Stimulated activated CD4-positive, alpha-beta T cell treated with anti-CD3 and anti-CD28 coated beads, Interleukin-15, amount 100 ng/mL, for 24 hours (primary cell): ENCODE data around the gene RAB3IP.

Experiments used
- DNase-seq: peaks from one replicate; pipeline ENCODE4 v3.0.0-alpha.2; 2020

The RAB3IP gene

GRCh38 chr12:69738351-69739286 is at the start of gene RAB3IP:
RAB3IP (plus strand) TSS chr12:69738860; CDS start chr12:69755409, 16,549 bp downstream.
- DNase-seq, result peak; percentile 95

- no peak for DNase-seq
Measured at GRCh38 chr12:69689638-69690037, 49.0 kb upstream of the RAB3IP start.

- no peak for DNase-seq
Measured at GRCh38 chr12:69694123-69694522, 44.5 kb upstream of the RAB3IP start.

DNA sequence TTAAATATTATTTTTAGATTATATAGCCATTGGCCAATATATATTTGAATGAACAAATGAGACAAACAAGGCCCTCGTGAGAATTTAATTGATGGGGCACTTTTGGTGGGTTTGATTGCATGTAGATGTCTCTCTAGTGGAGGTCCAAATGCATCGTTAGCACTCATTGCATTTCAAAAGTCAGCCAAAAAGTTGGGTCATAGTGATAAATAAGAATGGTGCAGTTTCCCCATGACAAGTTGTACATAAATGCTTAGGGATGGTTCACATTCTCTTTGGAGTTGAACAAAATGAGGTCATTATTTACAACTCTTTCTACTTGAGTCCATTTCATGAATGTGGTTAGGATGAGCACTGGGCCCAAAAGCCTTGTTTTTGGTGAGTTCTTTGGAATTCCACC is 40.6 kb upstream of the RAB3IP start:
- no peak for DNase-seq

DNA sequence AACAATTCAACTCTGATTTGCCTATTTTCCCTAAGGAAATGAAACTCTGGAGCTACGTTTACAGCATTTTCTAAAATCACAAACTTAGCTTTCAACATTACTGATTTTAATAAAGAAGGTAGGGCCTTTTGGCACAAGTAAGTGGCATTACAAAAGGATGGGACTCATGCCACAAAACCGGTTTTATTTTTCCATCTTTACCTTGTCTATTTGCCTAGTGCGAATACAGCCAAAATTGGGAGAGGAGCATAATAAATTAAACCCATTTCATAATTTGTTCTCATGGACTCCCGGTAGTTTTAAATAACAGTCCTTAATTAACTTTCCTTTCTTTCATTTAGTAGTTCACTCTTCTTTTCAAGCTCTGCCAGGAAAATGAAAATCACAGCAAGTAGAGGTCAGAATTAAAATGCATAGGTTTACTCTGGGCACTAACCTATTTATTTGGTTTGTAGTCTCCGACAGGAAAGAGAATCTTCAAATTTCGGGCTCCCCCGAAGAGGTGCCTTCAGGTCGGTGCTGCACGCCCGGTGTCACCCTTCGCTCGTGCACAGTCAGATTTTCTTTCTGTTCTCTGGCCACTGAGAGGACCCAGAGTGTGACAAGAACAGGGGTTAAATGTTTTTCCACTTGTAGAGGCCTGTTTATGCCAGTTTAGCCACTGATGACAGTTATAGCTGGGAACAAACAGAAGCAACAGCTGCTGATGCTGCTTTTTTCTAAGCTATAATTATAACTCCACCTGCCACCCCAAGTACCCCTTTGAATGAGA is 39.7 kb upstream of the RAB3IP start, which contains the start of gene BEST3:
TSS of gene BEST3 (minus strand) at position 535 of the 772 bp plus-strand sequence. CDS start 1,505 bp downstream, outside the sequence.
- DNase-seq, result no peak

DNA sequence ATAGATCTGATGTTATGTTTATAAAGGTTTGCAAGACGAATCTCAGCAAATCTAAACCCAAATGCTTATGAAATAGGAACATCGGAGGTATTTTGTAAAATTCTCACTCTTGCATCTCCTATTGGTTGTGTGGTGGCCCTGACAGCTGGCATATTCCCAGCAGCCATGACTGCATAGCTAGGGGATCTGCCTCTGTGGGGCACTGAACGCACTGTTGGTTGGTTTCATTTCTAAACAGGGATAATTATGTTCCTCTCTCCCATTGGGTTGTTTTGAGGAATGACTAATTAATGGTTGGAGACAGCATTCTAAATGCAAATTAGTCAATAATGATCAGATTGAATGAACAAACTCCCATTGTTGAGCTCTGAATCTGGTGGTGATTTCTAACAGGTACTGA is 36.8 kb upstream of the RAB3IP start:
- DNase-seq, result no peak

GRCh38 chr12:69703146-69703642 is 35.5 kb upstream of the RAB3IP start:
- no peak for DNase-seq

DNA sequence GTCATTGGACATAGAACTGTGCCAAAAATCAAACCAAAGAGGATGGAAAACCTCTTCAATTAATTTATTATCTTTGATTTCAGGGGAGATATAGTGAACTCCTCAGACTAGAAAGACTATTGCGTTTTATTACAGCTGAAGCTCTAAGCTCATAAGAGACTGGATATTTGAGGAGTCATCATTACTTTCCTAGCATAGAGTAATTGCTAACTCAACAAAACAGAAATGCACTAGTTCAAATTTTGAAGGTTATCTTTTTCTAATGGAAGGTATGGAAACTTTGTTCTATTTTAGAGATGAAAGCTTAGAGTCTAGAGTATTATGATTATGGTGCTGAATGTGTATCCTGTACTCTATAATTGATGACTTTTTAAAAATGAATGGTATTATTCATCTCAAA is 34.3 kb upstream of the RAB3IP start:
- no peak for DNase-seq

DNA sequence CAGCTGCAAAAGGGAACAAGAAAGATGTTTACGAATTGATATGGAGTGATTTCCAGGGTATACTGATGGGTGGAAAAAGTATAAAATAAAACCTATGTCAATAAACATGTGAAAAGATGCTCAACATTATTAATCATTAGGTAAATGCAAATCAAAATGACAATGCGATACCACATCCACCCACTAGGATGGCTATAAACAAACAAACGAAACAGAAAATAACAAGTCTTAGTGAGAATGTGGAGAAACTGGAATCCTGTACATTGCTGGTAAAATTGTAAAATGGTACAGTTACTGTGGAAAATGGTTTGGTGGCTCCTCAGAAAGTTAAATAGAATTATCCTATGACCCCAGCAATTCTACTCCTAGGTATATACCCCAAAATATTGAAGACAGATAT is 30.0 kb upstream of the RAB3IP start:
- no peak for DNase-seq

GRCh38 chr12:69712826-69713225 is 25.8 kb upstream of the RAB3IP start:
- DNase-seq, result no peak

GRCh38 chr12:69714542-69714941 is 24.1 kb upstream of the RAB3IP start:
- DNase-seq, result no peak

- DNase-seq, result no peak
Measured at GRCh38 chr12:69719336-69720316, 19.0 kb upstream of the RAB3IP start.

GRCh38 chr12:69720750-69721149 is 17.9 kb upstream of the RAB3IP start:
- no peak for DNase-seq

GRCh38 chr12:69726922-69727321 is 11.7 kb upstream of the RAB3IP start:
- DNase-seq, result no peak

DNA sequence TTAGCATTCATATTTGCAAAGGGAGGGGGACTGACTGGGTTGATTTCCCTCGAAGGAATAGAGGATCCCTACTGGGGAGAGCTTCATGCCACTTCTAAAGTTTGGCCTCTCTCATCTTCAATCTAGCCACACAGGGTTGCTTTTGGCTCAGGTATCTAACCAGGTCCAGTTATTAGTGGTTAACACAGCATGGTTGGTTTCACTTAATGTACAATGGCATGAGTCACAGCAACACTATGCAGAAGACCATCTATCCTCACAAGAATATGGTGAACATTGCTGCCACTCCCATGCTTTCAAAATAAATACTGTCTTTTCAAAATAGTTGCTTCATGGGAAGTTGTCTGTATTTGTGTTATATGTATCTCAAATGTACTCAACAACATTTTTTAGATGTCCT is 6.6 kb upstream of the RAB3IP start:
- no peak for DNase-seq

DNA sequence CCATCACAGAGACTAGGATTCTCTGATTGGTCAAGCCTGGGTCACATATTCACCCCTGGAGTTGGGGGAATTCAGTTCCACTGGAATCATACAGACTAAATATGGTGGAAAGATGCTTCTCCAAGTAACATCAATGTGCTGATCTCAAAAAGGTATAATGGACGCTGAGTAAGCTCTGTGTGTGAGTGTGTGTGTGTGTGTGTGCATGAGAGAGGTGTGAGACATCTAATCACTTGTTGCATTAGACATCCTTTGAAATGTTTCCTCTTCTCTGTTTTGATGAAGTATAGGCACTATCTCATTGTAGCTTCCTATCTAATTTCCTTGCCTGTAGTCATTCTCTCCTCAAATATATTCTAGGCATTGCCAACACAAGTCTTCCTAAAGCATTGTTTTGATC is 5.0 kb upstream of the RAB3IP start:
- DNase-seq, result no peak

DNA sequence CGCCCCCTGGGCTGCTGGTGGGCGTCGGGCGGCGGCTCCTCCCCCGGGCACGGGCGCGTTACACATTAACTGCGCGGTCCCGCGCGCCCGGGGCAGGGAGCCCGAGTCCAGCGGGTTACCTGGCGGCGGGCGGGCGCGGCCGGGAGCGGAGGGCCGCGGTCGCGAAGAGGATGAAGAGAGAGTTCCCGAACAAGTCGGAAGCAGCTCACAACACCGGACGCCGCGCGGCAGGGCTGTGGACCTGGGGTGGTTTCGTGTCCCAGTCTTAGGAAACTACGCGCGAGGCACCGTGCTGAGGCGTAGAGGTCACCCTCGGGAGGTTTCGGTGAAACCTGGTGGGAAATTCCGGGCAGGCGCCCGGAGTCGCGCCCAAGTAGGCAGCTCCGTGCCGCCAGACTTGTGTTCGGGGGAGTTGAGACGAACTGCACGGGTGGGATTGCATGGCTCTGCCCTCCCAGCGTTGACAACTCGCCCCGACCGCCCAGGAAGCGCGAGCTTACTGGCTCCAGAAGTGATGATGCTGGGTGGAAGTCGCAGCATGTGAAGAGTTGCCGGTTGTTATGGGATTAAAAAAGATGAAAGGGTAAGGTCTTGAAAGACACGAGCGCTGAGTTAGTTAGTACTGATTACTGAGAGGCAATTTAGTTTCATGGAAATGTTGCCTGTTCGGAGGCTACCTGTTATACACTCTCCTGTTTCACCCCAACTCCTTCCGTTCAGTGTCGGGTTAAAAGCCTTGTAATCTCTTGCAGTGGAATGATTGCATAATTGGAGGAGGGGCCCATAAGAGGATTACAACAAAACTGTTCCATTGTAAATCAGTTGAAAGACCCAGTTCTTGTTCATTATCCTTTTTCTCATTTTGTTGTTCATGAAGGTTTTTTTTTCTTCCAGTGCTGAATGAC is 879 bp downstream of the RAB3IP start:
- peak; percentile 74 for DNase-seq

- DNase-seq, result no peak
Measured at GRCh38 chr12:69744109-69744508, 5.4 kb downstream of the RAB3IP start.

GRCh38 chr12:69751476-69751875 is 12.8 kb downstream of the RAB3IP start:
- no peak for DNase-seq

DNA sequence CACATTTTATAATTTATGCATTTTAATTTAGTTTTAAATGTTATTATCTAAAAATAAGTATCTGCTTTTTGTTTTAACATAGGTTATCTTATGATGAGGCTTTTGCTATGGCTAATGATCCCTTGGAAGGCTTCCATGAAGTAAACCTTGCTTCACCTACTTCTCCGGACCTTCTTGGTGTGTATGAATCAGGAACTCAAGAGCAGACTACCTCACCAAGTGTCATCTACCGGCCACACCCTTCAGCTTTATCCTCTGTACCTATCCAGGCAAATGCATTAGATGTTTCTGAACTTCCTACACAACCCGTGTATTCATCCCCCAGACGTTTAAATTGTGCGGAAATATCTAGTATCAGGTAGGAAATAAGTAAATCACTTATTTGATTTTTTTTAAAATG is 16.6 kb downstream of the RAB3IP start:
- DNase-seq, result no peak

GRCh38 chr12:69756088-69756755 is 17.6 kb downstream of the RAB3IP start:
- no peak for DNase-seq
